Airway epithelial cell (primary cell): ENCODE data around the gene ATXN7L1. TPM values are rescaled to one million over a fixed set of nuclear protein-coding genes. Genes with fewer than 3 reads are reported as not detected.

Source experiments
- total RNA-seq: library from RNA; depleted of rRNA; stranded (reverse); fragments of >200 nt; gene quantifications from 2 replicates; pipeline ENCODE4 v1.2.3, GENCODE V29; 2015

The ATXN7L1 gene, protein sequence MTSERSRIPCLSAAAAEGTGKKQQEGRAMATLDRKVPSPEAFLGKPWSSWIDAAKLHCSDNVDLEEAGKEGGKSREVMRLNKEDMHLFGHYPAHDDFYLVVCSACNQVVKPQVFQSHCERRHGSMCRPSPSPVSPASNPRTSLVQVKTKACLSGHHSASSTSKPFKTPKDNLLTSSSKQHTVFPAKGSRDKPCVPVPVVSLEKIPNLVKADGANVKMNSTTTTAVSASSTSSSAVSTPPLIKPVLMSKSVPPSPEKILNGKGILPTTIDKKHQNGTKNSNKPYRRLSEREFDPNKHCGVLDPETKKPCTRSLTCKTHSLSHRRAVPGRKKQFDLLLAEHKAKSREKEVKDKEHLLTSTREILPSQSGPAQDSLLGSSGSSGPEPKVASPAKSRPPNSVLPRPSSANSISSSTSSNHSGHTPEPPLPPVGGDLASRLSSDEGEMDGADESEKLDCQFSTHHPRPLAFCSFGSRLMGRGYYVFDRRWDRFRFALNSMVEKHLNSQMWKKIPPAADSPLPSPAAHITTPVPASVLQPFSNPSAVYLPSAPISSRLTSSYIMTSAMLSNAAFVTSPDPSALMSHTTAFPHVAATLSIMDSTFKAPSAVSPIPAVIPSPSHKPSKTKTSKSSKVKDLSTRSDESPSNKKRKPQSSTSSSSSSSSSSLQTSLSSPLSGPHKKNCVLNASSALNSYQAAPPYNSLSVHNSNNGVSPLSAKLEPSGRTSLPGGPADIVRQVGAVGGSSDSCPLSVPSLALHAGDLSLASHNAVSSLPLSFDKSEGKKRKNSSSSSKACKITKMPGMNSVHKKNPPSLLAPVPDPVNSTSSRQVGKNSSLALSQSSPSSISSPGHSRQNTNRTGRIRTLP
- 3.3 and 11.5 TPM in 2 replicates for total RNA-seq

GRCh38 chr7:105876091-105876963 lies at the start of gene ATXN7L1:
ATXN7L1 (minus strand) TSS chr7:105876599; CDS start chr7:105876558, 41 bp downstream.

DNA sequence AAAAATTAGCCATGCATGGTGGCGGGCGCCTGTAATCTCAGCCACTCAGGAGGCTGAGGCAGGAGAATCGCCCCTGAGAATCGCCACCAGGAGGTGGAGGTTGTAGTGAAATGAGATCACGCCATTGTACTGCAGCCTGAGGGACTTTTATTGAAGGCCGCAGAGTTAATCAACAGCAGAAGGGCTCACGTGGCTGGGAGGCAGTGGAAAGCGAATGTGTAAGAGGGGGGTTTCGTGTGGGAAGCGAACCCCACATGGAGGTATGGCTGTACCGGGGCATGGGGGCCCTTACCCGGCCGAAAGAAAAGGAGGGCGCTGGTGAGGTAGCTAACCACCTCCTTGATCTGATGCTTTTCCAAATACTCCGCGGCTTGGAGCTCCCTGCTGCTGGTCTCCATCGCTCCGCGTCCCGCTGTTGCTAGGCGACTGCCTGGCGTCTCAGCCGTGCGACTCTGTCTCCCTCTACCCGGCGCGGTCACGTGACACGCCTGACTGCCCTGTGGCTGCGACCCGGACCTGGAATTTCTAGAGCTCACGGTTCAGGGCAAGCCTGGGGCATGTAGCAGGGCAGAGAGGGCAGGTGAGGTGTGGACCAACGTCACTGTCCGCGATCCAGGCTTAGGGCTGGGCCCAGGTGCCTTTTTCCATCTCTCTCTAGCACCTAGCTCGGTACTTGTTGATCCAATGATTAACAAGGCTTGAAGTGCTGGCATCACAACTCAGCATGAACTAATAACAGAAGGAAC lies 295.2 kb downstream of the ATXN7L1 start, which contains the start of gene EFCAB10:
Gene EFCAB10 (minus strand): TSS at position 428 of the 746 bp plus-strand sequence. CDS start 30 bp downstream, at position 398.

Other genes with a start within 250 kb of the ATXN7L1 start
- 0.35 and 3.4 TPM in 2 replicates for gene CDHR3, start 86.7 kb upstream of the ATXN7L1 start, total RNA-seq
- gene SYPL1, start 235.7 kb upstream of the ATXN7L1 start, total RNA-seq: 141 and 150 TPM in 2 replicates